ENCODE results near the gene STUM.

GRCh38 chr1:226533220-226533619 is 15.3 kb upstream of the STUM start:
- TF ChIP-seq CTCF (conservative IDR thresholded peaks at IDR 0.05 in 1 of 2, IDR thresholded peaks at IDR 0.05 in 1 of 2; ENCODE audit: low read depth in 1 of 2, low read length in 2 of 2) (no peak), EZH2 (IDR thresholded peaks at IDR 0.05; ENCODE audit: low read length, missing control alignments) (no peak)

Measured in fibroblast of lung (primary cell).